Neural cell (in vitro differentiated cells): ENCODE data around the gene BNIP5. TPM values are rescaled to one million over a fixed set of nuclear protein-coding genes. Genes with fewer than 3 reads are reported as not detected.

Experiments used
- H2AFZ ChIP-seq: fragments of 200-600, 300-800 bp; sonication (generic), shearing (Covaris generic); 2 replicates; pipeline ENCODE4 v1.6.0; 2014; ENCODE audit warnings: low read depth, mild to moderate bottlenecking, antibody characterized with exemption, low read length, moderate library complexity
- H3F3A ChIP-seq: fragments of 200-600 bp; shearing (Covaris generic); 2 replicates; pipeline ENCODE4 v1.6.1; 2016; ENCODE audit warnings: mild to moderate bottlenecking, moderate library complexity, mixed read lengths, antibody characterized with exemption, low read length; ENCODE audit not compliant: insufficient read depth, poor library complexity, severe bottlenecking
- H3K27ac ChIP-seq: fragments of 200-600, 300-800 bp; sonication (generic), shearing (Covaris generic); 2 replicates; pipeline ENCODE4 v1.5.1; 2014; ENCODE audit warnings: mild to moderate bottlenecking, low read length, moderate library complexity
- H3K27me3 ChIP-seq: fragments of 300-800, 200-600 bp; sonication (generic), shearing (Covaris generic); 2 replicates; pipeline ENCODE4 v1.6.0; 2014; ENCODE audit warnings: mild to moderate bottlenecking, low read depth, low read length, moderate library complexity; ENCODE audit not compliant: insufficient read depth
- H3K36me3 ChIP-seq: fragments of 300-800, 200-600 bp; sonication (generic), shearing (Covaris generic); 2 replicates; pipeline ENCODE4 v1.5.1; 2014; ENCODE audit warnings: mild to moderate bottlenecking, antibody characterized with exemption, low read length, moderate library complexity; ENCODE audit not compliant: insufficient read depth
- H3K4me2 ChIP-seq: fragments of 300-800, 200-600 bp; sonication (generic), shearing (Covaris generic); 2 replicates; pipeline ENCODE4 v1.6.0; 2014; ENCODE audit warnings: mild to moderate bottlenecking, low read length
- H3K4me3 ChIP-seq: fragments of 300-800, 200-600 bp; sonication (generic), shearing (Covaris generic); 2 replicates; pipeline ENCODE4 v1.5.1; 2014; ENCODE audit warnings: mild to moderate bottlenecking, low read length, moderate library complexity
- H3K79me2 ChIP-seq: fragments of 200-600 bp; shearing (Covaris generic); replicated peaks from 2 replicates; pipeline ENCODE4 v1.6.0; 2014; ENCODE audit warnings: mild to moderate bottlenecking, low read length, moderate library complexity; ENCODE audit not compliant: insufficient read depth
- H3K9ac ChIP-seq: fragments of 300-800, 200-600 bp; sonication (generic), shearing (Covaris generic); 2 replicates; pipeline ENCODE4 v1.6.1; 2016; ENCODE audit warnings: mild to moderate bottlenecking, low read length, mixed read lengths
- H3K9me2 ChIP-seq: fragments of 200-600 bp; shearing (Covaris generic); 2 replicates; pipeline ENCODE4 v1.6.1; 2016; ENCODE audit warnings: mild to moderate bottlenecking, low read length, mixed read lengths; ENCODE audit not compliant: insufficient read depth
- H3K9me3 ChIP-seq: fragments of 200-600, 300-800 bp; sonication (generic), shearing (Covaris generic); 2 replicates; pipeline ENCODE4 v1.6.1; 2016; ENCODE audit warnings: mild to moderate bottlenecking, mixed run types, low read length, moderate library complexity, mixed read lengths
- H4K20me1 ChIP-seq: fragments of 200-600 bp; shearing (Covaris generic); 2 replicates; pipeline ENCODE4 v1.6.1; 2016; ENCODE audit warnings: mild to moderate bottlenecking, mixed run types; ENCODE audit not compliant: insufficient read depth
- EP300 ChIP-seq: fragments of 450-650 bp; conservative IDR thresholded peaks from 2 replicates; pipeline ENCODE4 v1.6.1; 2014; ENCODE audit warnings: antibody characterized with exemption, mild to moderate bottlenecking, moderate library complexity; ENCODE audit not compliant: poor library complexity, severe bottlenecking
- EZH2 ChIP-seq: fragments of 200-600, 300-800 bp; shearing (Covaris generic), sonication (generic); IDR thresholded peaks from 2 replicates; pipeline ENCODE4 v1.6.1; 2014; ENCODE audit warnings: antibody characterized with exemption, low read length, borderline replicate concordance, mild to moderate bottlenecking; ENCODE audit not compliant: insufficient read depth, poor library complexity, severe bottlenecking
- MXI1 ChIP-seq: fragments of 450-650 bp; conservative IDR thresholded peaks from 2 replicates; pipeline ENCODE4 v1.6.1; 2014; ENCODE audit warnings: antibody characterized with exemption, mild to moderate bottlenecking; ENCODE audit not compliant: poor library complexity, severe bottlenecking
- POLR2AphosphoS5 ChIP-seq: IDR thresholded peaks from 2 replicates; pipeline ENCODE4 v1.6.1; 2012
- RAD21 ChIP-seq: fragments of 450-650 bp; conservative IDR thresholded peaks from 2 replicates; pipeline ENCODE4 v1.6.1; 2014; ENCODE audit warnings: antibody characterized with exemption, mild to moderate bottlenecking, moderate library complexity
- SMC3 ChIP-seq: fragments of 450-650 bp; conservative IDR thresholded peaks from 2 replicates; pipeline ENCODE4 v1.6.1; 2014; ENCODE audit warnings: antibody characterized with exemption, mild to moderate bottlenecking, moderate library complexity; ENCODE audit not compliant: poor library complexity
- TAF1 ChIP-seq: IDR thresholded peaks from 2 replicates; pipeline ENCODE4 v1.6.1; 2012; ENCODE audit warnings: low read depth
- polyA plus RNA-seq: library from polyadenylated mRNA; depleted of rRNA; stranded (reverse); fragments of >200 nt; gene quantifications from 2 replicates; pipeline ENCODE4 v1.2.3, GENCODE V29; 2014
- TF ChIP-seq, protein P1 (sequence below): fragments of 450-650 bp; IDR thresholded peaks from 2 replicates; pipeline ENCODE4 v1.5.1; 2014; ENCODE audit warnings: antibody characterized with exemption, mild to moderate bottlenecking, moderate library complexity; ENCODE audit not compliant: poor library complexity, severe bottlenecking
- TF ChIP-seq, protein P2 (sequence below): IDR thresholded peaks from 2 replicates; pipeline ENCODE4 v1.6.1; 2012; ENCODE audit warnings: borderline replicate concordance

The BNIP5 gene
- polyA plus RNA-seq, 1 donor from 2014 or later: not detected

DNA sequence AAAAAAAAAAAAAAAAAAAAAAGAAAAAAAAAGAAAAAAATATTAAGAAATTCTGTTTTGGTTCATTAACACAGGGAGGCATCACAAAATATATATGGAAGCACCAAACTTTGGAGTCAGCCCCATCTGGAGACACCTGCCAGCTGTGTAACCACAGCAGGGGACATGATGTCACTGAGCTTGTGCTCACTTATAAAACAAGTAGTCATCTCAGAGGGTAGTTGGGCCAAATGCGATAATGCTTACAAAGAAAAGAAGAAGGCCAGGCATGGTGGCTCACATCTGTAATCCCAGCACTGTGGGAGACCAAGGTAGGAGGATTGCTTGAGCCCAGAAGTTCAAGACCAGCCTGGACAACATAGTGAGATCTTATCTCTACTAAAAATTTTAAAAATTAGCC, 1.1 kb upstream of the BNIP5 start:
- no peaks in the 10 kb centered on the region for H3K36me3 ChIP-seq
- H2AFZ ChIP-seq: no peak overlapping the region
- no peaks in the 10 kb centered on the region for H3K79me2 ChIP-seq
- no peak overlapping the region for H3K9ac ChIP-seq
- no peak overlapping the region for H3K27ac ChIP-seq
- H3K27me3 ChIP-seq: no peaks in the 10 kb centered on the region
- no peaks in the 10 kb centered on the region for H3F3A ChIP-seq
- H3K4me2 ChIP-seq: no peak overlapping the region
- no peaks in the 10 kb centered on the region for H3K9me2 ChIP-seq
- no peak for TF ChIP-seq EP300
- no peak for TF ChIP-seq RAD21
- no peaks in the 10 kb centered on the region for H4K20me1 ChIP-seq
- no peak overlapping the region for H3K4me3 ChIP-seq
- H3K9me3 ChIP-seq: no peaks in the 10 kb centered on the region

- no peaks in the 10 kb centered on the region for H4K20me1 ChIP-seq
- TF ChIP-seq, protein P1, sequence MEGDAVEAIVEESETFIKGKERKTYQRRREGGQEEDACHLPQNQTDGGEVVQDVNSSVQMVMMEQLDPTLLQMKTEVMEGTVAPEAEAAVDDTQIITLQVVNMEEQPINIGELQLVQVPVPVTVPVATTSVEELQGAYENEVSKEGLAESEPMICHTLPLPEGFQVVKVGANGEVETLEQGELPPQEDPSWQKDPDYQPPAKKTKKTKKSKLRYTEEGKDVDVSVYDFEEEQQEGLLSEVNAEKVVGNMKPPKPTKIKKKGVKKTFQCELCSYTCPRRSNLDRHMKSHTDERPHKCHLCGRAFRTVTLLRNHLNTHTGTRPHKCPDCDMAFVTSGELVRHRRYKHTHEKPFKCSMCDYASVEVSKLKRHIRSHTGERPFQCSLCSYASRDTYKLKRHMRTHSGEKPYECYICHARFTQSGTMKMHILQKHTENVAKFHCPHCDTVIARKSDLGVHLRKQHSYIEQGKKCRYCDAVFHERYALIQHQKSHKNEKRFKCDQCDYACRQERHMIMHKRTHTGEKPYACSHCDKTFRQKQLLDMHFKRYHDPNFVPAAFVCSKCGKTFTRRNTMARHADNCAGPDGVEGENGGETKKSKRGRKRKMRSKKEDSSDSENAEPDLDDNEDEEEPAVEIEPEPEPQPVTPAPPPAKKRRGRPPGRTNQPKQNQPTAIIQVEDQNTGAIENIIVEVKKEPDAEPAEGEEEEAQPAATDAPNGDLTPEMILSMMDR: no peak
- TF ChIP-seq POLR2AphosphoS5 (no peak), MXI1 (no peak), EP300 (no peak), EZH2 (no peak), SMC3 (no peak), RAD21 (no peak), TAF1 (no peak)
- TF ChIP-seq, protein P2, sequence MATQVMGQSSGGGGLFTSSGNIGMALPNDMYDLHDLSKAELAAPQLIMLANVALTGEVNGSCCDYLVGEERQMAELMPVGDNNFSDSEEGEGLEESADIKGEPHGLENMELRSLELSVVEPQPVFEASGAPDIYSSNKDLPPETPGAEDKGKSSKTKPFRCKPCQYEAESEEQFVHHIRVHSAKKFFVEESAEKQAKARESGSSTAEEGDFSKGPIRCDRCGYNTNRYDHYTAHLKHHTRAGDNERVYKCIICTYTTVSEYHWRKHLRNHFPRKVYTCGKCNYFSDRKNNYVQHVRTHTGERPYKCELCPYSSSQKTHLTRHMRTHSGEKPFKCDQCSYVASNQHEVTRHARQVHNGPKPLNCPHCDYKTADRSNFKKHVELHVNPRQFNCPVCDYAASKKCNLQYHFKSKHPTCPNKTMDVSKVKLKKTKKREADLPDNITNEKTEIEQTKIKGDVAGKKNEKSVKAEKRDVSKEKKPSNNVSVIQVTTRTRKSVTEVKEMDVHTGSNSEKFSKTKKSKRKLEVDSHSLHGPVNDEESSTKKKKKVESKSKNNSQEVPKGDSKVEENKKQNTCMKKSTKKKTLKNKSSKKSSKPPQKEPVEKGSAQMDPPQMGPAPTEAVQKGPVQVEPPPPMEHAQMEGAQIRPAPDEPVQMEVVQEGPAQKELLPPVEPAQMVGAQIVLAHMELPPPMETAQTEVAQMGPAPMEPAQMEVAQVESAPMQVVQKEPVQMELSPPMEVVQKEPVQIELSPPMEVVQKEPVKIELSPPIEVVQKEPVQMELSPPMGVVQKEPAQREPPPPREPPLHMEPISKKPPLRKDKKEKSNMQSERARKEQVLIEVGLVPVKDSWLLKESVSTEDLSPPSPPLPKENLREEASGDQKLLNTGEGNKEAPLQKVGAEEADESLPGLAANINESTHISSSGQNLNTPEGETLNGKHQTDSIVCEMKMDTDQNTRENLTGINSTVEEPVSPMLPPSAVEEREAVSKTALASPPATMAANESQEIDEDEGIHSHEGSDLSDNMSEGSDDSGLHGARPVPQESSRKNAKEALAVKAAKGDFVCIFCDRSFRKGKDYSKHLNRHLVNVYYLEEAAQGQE: no peak
- H3K79me2 ChIP-seq: no peaks in the 10 kb centered on the region
- no peak overlapping the region for H3K4me3 ChIP-seq
- no peak overlapping the region for H3K4me2 ChIP-seq
- no peaks in the 10 kb centered on the region for H3K9me3 ChIP-seq
- no peak overlapping the region for H2AFZ ChIP-seq
- no peaks in the 10 kb centered on the region for H3F3A ChIP-seq
- no peaks in the 10 kb centered on the region for H3K27me3 ChIP-seq
- H3K9me2 ChIP-seq: no peaks in the 10 kb centered on the region
- no peak overlapping the region for H3K9ac ChIP-seq
- no peaks in the 10 kb centered on the region for H3K36me3 ChIP-seq
- no peak overlapping the region for H3K27ac ChIP-seq
Observed at GRCh38 chr6:36336208-36336710, 429 bp downstream of the BNIP5 start.
